Activated naive CD4-positive, alpha-beta T cell treated with anti-CD3 and anti-CD28 coated beads, Interleukin-2, amount 10 ng/mL, durations not matched to agents 7 days and 5 days (primary cell): ENCODE results near the gene VPS33B.
A peak's percentile ranks its signal among the peaks of the same experiment; 100 is the strongest.
"Not testable (repeated sequence)": the region's sequence is repeated elsewhere in the genome, so short reads cannot be mapped to it uniquely, and the experiment has no call there.

Experiments used
- CTCF ChIA-PET: fragments of 350-600 bp; sonication (Branson Sonifier 250); formaldehyde crosslinking; loops from one replicate; lab custom pipeline; 2021; ENCODE audit warnings: antibody characterized with exemption; lab: Charles Lee
- DNase-seq: peaks from one replicate; pipeline ENCODE4 v3.0.0-alpha.2; 2020
- H3K27ac Mint-ChIP-seq: one replicate; pipeline ENCODE4 v1.8.0; 2021; ENCODE audit warnings: mild to moderate bottlenecking, moderate library complexity, mixed read lengths
- H3K27me3 Mint-ChIP-seq: one replicate; pipeline ENCODE4 v1.8.0; 2021; ENCODE audit warnings: mild to moderate bottlenecking, mixed read lengths
- H3K36me3 Mint-ChIP-seq: one replicate; pipeline ENCODE4 v1.8.0; 2021; ENCODE audit warnings: mixed read lengths
- H3K4me1 Mint-ChIP-seq: one replicate; pipeline ENCODE4 v1.8.0; 2021; ENCODE audit warnings: mixed read lengths
- H3K4me3 Mint-ChIP-seq: one replicate; pipeline ENCODE4 v1.8.0; 2021; ENCODE audit warnings: mild to moderate bottlenecking, moderate library complexity, mixed read lengths
- H3K9me3 Mint-ChIP-seq: one replicate; pipeline ENCODE4 v1.8.0; 2021; ENCODE audit warnings: mixed read lengths

VPS33B gene

DNA sequence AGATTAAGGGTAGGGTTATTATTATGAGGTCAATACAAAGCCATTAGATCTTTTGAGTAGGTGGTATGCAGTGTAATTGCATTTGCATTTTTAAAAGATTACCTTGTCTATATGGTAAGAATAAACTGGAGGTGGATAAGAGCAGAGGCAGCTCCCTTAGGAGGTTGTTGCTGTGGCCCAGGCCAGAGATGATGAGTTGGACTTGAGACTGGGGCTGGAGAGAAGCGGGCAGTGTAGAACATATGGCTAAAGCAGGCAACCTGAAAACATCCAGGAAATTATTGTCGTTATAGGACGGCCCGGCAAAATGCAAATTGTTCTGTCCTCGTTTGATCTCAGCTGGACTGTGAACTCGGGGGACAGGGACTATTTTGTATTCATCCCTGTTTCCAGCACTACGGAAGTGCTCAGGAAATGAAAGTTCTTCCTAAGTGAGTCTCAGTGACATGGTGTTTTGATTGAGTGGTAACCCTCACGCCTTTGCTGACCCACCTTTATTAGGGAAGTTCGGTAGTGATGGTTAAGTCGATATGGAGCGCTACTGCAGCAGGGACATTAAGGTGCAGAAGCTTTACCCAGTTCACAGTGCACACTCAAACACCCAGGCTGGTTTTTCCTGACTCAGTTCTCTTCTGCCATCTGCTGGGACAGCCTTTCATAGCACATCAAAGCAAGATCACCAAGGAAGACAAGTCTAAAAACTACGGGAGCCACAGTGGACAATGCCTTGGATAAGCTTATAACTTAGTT, 27.2 kb upstream of the VPS33B start:
- H3K9me3 Mint-ChIP-seq, result peaks cover 7% of the 10 kb centered on the region
- peaks cover 25% of the 10 kb centered on the region for H3K4me1 Mint-ChIP-seq
- DNase-seq, result peak; percentile 76
- H3K27me3 Mint-ChIP-seq, result peaks cover 45% of the 10 kb centered on the region
- no peak overlapping the region for H3K27ac Mint-ChIP-seq
- CTCF ChIA-PET, result interaction anchor here (0.6 to 4.1 kb wide), 21 partner anchors 10 to 222 kb away, joined by 3 to 44 read pairs (median 4); partner anchors contain the start of genes HDDC3, RCCD1 and VPS33B
- H3K4me3 Mint-ChIP-seq, result no peak overlapping the region
- H3K36me3 Mint-ChIP-seq, result no peaks in the 10 kb centered on the region

DNA sequence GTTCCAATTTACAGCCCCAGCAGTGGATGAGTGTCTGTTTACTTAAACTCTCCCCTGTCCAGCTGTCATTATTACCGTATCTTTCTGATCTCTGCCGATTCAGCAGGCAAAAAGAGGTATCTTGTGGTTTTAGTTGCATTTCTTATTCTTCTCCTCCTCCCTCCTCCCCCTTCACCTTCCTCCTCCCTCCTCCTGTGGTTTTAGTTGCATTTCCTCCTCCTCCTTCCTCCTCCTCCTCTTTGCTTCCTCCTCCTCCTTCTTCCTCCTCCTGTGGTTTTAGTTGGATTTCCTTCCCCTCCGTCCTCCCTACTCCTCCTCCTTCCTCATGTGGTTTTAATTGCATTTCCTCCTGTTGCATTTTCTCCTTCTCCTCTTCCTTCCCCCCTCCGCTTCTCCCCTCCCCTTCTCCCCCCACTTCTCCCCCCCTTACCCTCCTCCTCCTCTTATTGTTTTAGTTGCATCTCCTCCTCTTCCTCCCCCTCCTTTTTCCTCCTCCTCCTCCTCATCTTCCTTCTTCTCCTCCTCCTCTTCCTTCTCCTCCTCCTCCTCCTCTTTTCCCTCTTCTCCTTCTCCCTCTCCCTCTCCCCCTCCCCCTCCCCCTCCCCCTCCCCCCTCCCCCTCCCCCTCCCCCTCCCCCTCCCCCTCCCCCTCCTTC, 25.3 kb upstream of the VPS33B start:
- Mint-ChIP-seq H3K4me1 (peaks cover 25% of the 10 kb centered on the region), H3K4me3 (no peak overlapping the region), H3K36me3 (no peaks in the 10 kb centered on the region), H3K27ac (peak overlapping the region; percentile 39), H3K27me3 (peaks cover 33% of the 10 kb centered on the region), H3K9me3 (peaks cover 7% of the 10 kb centered on the region)
- DNase-seq, result no peak
- CTCF ChIA-PET, result interaction anchor here (4.1 kb wide), 1 partner anchor 91 kb away, joined by 44 read pairs; the partner anchor contains the start of gene RCCD1

DNA sequence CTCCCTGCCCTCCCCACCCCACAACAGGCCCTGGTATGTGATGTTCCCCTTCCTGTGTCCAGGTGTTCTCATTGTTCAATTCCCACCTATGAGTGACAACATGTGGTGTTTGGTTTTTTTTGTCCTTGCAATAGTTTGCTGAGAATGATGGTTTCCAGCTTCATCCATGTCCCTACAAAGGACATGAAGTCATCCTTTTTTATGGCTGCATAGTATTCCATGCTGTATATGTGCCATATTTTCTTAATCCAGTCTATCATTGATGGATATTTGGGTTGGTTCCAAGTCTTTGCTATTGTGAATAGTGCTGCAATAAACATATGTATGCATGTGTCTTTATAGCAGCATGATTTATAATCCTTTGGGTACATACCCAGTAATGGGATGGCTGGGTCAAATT, 23.7 kb upstream of the VPS33B start:
- H3K9me3 Mint-ChIP-seq, H3K4me3 Mint-ChIP-seq, H3K36me3 Mint-ChIP-seq, CTCF ChIA-PET, H3K27ac Mint-ChIP-seq, DNase-seq: not testable (repeated sequence)
- H3K27me3 Mint-ChIP-seq, result peaks cover 21% of the 10 kb centered on the region
- H3K4me1 Mint-ChIP-seq, result peaks cover 25% of the 10 kb centered on the region

DNA sequence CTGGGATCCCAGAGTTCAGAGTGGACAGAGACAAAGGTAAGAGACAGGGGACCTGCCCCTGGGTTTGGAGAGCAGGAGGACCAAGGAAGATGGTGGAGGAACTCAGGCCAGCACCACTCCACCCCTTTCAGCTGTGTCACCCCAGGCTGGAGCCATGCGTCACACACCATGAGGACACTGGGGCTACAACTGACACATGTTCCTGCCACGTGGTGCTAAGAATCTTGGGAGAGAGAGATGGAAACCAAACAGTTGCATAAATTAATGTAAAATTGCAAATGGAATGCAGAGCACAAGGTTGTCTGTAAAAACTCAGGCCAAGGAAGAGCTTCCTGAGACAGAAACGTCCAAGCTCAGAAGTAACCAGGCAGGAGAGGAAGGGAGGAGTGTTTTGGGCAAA, 22.7 kb upstream of the VPS33B start:
- Mint-ChIP-seq H3K27me3 (peaks cover 21% of the 10 kb centered on the region), H3K27ac (no peak overlapping the region), H3K4me1 (peaks cover 25% of the 10 kb centered on the region), H3K9me3 (peaks cover 7% of the 10 kb centered on the region), H3K4me3 (no peak overlapping the region), H3K36me3 (no peaks in the 10 kb centered on the region)
- DNase-seq, result no peak
- CTCF ChIA-PET, result no interaction called here

DNA sequence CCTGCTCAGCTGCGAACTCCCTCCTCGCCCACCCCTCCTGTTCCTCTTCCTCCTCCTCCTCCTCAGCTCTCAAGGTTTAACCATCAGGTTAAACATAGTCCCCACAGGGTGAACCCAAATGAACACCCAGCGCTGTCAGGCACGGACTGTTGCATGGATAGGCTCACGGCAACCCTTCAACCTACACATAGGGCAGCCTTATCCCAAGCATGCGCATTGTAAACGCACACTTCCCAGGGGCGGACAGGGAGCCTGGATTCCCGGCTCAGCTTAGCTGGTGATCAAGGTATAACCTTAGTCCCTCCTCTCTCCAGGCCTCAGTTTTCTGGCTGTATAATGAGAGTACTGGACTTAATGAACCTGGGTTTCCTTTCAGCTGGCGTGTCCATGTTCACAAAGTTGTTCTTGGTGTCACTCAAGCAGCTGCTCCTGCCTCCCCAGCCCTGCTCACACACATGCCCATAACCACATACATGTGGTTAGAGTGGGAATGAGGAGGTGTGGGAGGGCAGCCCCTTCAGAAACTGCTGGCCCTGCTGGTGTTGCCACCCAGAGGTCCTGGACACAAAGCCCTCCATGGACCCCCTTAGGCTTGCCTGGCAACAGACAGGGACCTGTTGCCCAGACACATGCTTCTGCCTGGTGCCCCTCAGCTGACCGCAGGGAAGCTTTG, 20.9 kb upstream of the VPS33B start:
- H3K27ac Mint-ChIP-seq, result no peak overlapping the region
- CTCF ChIA-PET, result interaction anchor here (2.0 kb wide), 1 partner anchor 10 kb away, joined by 11 read pairs; no protein-coding TSS in a partner anchor
- peaks cover 19% of the 10 kb centered on the region for H3K27me3 Mint-ChIP-seq
- peaks cover 7% of the 10 kb centered on the region for H3K9me3 Mint-ChIP-seq
- no peaks in the 10 kb centered on the region for H3K36me3 Mint-ChIP-seq
- H3K4me1 Mint-ChIP-seq, result peaks cover 15% of the 10 kb centered on the region
- no peak for DNase-seq
- H3K4me3 Mint-ChIP-seq, result no peak overlapping the region

DNA sequence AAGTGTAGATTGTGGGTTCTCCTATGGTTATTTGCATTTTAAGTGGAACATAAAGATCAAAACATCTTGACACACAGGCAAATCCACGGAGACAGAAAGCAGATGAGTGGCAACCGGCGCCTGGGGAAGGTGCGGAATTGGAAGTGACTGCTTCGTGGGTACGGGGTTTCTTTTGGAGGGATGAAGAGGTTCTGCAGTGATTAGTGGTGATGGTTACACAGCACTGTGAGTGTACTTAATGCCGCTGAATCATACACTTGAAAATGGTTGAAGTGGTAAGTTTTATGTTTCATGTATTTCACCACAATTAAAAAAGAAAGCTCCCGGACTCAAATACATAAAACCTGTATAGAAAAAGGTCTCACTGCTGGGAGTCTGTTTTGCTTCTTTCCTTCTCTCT, 18.5 kb upstream of the VPS33B start:
- H3K27ac Mint-ChIP-seq, result no peak overlapping the region
- H3K9me3 Mint-ChIP-seq, result no peaks in the 10 kb centered on the region
- CTCF ChIA-PET, result interaction anchor here (0.6 to 1.3 kb wide), 3 partner anchors 8 to 18 kb away, joined by 3 to 5 read pairs (median 3); no protein-coding TSS in a partner anchor
- peaks cover 26% of the 10 kb centered on the region for H3K27me3 Mint-ChIP-seq
- no peak overlapping the region for H3K4me3 Mint-ChIP-seq
- DNase-seq, result no peak
- H3K4me1 Mint-ChIP-seq, result no peaks in the 10 kb centered on the region
- no peaks in the 10 kb centered on the region for H3K36me3 Mint-ChIP-seq

DNA sequence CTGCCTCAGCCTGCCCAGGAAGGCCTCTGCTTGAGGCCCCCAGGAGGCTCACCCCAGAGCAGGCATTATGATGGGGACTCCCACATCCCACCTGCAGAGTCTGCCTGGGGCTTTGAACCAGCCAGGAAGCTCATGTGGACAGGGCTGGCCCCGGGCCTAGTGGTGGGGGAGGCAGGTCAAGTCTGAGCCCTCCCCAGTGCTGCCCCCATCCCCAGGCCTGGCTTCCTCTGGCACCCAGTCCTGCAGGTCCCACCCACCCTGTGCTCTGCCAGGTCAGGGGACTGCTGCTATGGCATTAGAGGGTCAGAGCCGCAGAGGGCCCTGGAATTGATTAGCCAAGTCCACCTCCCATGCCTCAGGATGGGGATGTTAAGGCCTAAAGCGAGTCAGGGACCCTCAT, 17.6 kb upstream of the VPS33B start:
- Mint-ChIP-seq H3K27me3 (peaks cover 33% of the 10 kb centered on the region), H3K9me3 (no peaks in the 10 kb centered on the region), H3K27ac (no peak overlapping the region), H3K4me1 (no peaks in the 10 kb centered on the region), H3K36me3 (no peaks in the 10 kb centered on the region), H3K4me3 (no peak overlapping the region)
- no peak for DNase-seq
- CTCF ChIA-PET, result no interaction called here

DNA sequence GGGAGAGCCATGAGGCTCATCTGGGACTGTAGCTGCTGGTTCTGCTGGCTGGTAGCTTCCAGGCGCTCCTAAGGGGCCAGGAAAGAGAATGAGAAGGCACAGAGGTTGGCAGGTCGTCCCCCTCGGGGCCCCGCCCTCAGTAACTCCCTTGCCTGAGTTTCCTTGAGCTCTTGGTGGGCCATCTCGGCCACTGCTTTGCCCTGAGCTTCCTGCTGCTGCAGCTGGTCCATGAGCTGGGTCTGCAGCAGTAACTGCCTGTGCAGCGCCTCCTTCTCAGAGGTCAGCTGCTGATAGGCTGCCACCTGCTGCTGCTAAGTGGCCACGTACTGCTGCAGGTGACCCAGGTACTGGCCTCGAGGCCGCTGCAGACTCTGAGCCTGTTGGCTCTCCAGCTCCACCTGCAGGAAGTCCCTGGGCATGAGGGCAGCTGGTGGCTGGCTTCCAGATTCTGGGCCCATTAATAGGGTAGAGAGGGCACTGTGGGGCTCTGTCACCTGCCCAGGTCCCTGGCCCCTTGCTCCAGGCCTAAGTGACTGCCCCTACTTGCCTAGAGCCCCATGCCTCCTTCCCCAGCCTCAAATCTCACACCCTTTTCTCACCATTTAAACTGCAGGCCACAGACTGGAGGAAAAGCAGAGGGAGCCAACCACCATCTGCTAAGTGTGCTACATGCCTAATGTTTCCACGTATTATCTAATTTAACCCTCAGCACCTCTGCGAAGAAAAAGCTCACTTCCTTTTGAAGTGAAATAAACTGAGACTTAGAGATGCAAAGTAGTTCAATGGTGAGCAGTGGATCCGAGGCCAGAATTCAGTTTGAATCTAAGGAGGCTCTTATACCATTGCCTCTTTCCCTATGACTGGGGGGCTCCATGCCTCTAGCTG, 10.8 kb upstream of the VPS33B start:
- DNase-seq, result peak; percentile 79
- CTCF ChIA-PET, result interaction anchor here (0.7 to 3.6 kb wide), 14 partner anchors 8 to 1465 kb away, joined by 3 to 31 read pairs (median 6); partner anchors contain the start of genes HDDC3 and VPS33B
- no peak overlapping the region for H3K27ac Mint-ChIP-seq
- H3K36me3 Mint-ChIP-seq, result no peaks in the 10 kb centered on the region
- H3K27me3 Mint-ChIP-seq, result peaks cover 42% of the 10 kb centered on the region
- no peaks in the 10 kb centered on the region for H3K9me3 Mint-ChIP-seq
- peaks cover 4% of the 10 kb centered on the region for H3K4me1 Mint-ChIP-seq
- H3K4me3 Mint-ChIP-seq, result no peak overlapping the region

DNA sequence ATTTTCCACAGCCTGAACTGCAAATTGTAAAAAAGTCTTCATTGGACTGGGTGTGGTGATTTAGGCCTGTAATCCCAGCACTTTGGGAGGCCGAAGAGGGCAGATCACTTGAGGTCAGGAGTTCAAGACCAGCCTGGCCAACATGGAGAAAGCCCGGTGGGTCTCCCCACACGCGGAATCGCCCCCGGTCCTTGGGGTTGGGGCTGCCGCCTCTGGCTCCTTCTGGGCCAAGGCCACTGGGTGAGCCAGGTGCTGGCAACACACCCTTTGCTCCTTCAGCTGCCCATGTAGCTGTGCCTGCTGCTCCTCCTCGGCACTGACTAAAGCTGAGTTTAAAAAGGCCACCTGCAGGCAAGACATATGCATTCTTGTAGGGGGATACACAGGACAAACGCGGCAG, 9.4 kb upstream of the VPS33B start:
- Mint-ChIP-seq H3K36me3 (no peaks in the 10 kb centered on the region), H3K9me3 (no peaks in the 10 kb centered on the region), H3K4me1 (peaks cover 4% of the 10 kb centered on the region), H3K27ac (no peak overlapping the region), H3K4me3 (no peak overlapping the region), H3K27me3 (peaks cover 36% of the 10 kb centered on the region)
- CTCF ChIA-PET, result interaction anchor here (1.7 to 3.6 kb wide), 4 partner anchors 10 to 100 kb away, joined by 6 to 30 read pairs (median 8); partner anchors contain the start of genes HDDC3 and VPS33B
- DNase-seq, result no peak

DNA sequence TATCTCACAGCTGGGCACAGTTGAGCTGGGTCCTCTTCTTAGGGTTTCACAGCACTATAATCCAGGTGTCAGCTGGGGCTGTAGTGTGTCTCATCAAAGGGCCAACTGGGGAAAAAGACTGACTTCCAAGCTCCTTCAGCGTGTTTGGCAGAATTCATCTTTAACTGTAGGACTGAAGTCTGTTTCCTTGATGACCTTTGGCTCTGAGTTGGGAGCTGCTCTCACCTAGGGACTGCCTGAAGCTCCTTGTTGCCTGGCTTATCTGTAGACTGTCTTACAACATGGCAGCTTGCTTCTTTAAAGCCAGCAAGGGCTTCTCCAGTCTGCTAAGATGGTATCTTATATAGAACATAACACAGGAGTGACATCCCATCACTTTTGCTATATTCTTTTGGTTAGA, 5.3 kb upstream of the VPS33B start:
- Mint-ChIP-seq H3K27ac (no peak overlapping the region), H3K27me3 (peaks cover 8% of the 10 kb centered on the region), H3K4me3 (no peak overlapping the region), H3K4me1 (peaks cover 10% of the 10 kb centered on the region), H3K36me3 (no peaks in the 10 kb centered on the region), H3K9me3 (no peaks in the 10 kb centered on the region)
- CTCF ChIA-PET, result interaction anchor here (1.0 to 1.4 kb wide), 2 partner anchors 71 to 95 kb away, joined by 3 read pairs; no protein-coding TSS in a partner anchor
- DNase-seq, result no peak

DNA sequence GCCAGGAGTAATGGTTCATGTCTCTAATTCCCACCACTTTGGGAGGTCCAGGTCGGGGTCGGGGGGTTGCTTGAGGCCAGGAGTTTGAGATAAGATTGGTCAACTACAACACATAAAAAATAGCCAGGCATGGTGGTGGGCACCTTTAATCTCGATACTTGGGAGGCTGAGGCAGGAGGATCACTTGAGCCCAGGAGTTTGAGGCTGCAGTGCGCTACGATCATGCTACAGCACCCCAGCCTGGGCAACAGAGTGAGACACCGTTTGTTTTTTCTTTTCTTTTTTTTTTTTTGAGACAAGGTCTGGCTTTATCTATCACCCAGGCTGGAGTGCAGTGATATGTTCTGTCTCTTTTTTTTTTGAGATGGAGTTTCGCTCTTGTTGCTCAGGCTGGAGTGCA, 1.3 kb upstream of the VPS33B start:
- Mint-ChIP-seq H3K4me1 (peaks cover 36% of the 10 kb centered on the region), H3K27ac (no peak overlapping the region), H3K9me3 (no peaks in the 10 kb centered on the region), H3K27me3 (no peaks in the 10 kb centered on the region), H3K36me3 (peaks cover 5% of the 10 kb centered on the region), H3K4me3 (no peak overlapping the region)
- CTCF ChIA-PET, result interaction anchor here (2.0 kb wide), 1 partner anchor 9 kb away, joined by 9 read pairs; no protein-coding TSS in a partner anchor
- no peak for DNase-seq

DNA sequence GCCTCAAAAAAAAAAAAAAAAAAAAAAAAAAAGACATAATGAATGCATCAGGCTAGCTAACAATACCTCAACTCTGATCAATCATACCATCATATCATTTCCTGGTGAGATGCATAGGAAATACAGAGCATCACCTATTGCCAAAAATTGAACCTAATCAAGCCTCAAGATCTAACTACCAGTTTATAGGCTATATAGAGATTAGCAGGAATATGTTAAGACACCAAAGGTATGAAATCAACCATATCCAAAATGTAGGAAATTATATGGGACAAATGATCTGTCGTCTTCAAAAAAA, 387 bp upstream of the VPS33B start:
- no peak for DNase-seq
- H3K4me1 Mint-ChIP-seq, result peaks cover 43% of the 10 kb centered on the region
- no peaks in the 10 kb centered on the region for H3K9me3 Mint-ChIP-seq
- peak overlapping the region; percentile 85 for H3K27ac Mint-ChIP-seq
- CTCF ChIA-PET, result interaction anchor here (1.2 to 3.9 kb wide), 3 partner anchors 10 to 66 kb away, joined by 3 to 30 read pairs (median 9); no protein-coding TSS in a partner anchor
- no peaks in the 10 kb centered on the region for H3K27me3 Mint-ChIP-seq
- peaks cover 5% of the 10 kb centered on the region for H3K36me3 Mint-ChIP-seq
- H3K4me3 Mint-ChIP-seq, result peak overlapping the region; percentile 89

DNA sequence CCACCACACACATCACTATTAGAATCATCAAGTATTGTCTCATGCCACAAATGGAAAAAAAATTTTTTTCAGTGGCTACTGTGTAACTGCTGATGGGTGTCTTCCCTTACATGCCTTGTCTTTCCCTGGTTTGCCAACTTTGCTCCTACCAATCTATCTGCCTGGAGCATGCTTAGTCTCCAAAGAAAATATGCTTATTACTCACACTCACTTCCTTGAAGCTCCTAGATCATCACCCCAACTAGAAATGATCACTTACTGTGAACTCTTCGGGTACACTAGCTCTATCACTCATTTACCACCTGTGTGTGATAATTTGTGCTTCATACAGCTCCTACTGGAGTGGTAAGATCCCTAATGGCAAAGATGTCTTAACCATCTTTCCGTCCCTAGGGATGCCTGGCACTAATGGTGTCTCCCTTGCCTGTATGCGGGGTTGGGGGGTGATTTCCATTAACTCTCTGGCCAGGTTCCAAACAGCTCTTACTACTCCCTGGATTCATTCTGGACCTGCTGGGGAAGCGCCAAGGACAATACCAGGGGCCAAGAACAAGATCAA, 799 bp downstream of the VPS33B start:
- no peaks in the 10 kb centered on the region for H3K9me3 Mint-ChIP-seq
- H3K4me3 Mint-ChIP-seq, result peak overlapping the region; percentile 89
- no peak for DNase-seq
- CTCF ChIA-PET, result interaction anchor here (2.4 to 3.9 kb wide), 2 partner anchors 12 to 65 kb away, joined by 9 to 30 read pairs; no protein-coding TSS in a partner anchor
- peak overlapping the region; percentile 85 for H3K27ac Mint-ChIP-seq
- peaks cover 47% of the 10 kb centered on the region for H3K4me1 Mint-ChIP-seq
- H3K36me3 Mint-ChIP-seq, result peaks cover 9% of the 10 kb centered on the region
- H3K27me3 Mint-ChIP-seq, result no peaks in the 10 kb centered on the region
